ENCODE measurements around the gene SMAD5.

SMAD5 gene

GRCh38 chr5:136143763-136144162 lies 11.1 kb downstream of the SMAD5 start:
- Histone ChIP-seq H3K27me3 (ENCODE audit: insufficient read depth, low read length) (no peaks in the 10 kb centered on the region), H3K9me2 (ENCODE audit: low read depth, low read length) (no peaks in the 10 kb centered on the region), H3K79me2 (ENCODE audit: insufficient read depth, low read length) (peaks cover 100% of the 10 kb centered on the region), H3K36me3 (ENCODE audit: insufficient read depth, low read length) (peaks cover 7% of the 10 kb centered on the region; the same call in 1 of the 2 replicates), H2AFZ (ENCODE audit: low read length) (no peak overlapping the region), H4K20me1 (ENCODE audit: insufficient read depth, low read length) (0 out of 2 replicates have a peak, but pooled peaks cover 5% of the 10 kb centered on the region), H3K4me3 (ENCODE audit: low read depth, low read length, poor library complexity, severe bottlenecking) (no peak overlapping the region), H3K27ac (ENCODE audit: low read depth, low read length, poor library complexity, severe bottlenecking) (no peak overlapping the region), H3F3A (ENCODE audit: insufficient read depth, low read length) (no peaks in the 10 kb centered on the region), H3K9ac (ENCODE audit: low read length) (no peak overlapping the region), H3K9me3 (ENCODE audit: low read length) (no peaks in the 10 kb centered on the region), H3K4me1 (ENCODE audit: insufficient read depth, low read length, severe bottlenecking) (peaks cover 12% of the 10 kb centered on the region), H3K4me2 (ENCODE audit: low read length) (no peak overlapping the region)
- no peak for TF ChIP-seq CTCF (IDR thresholded peaks at IDR 0.05; ENCODE audit: low read length)
- TF ChIP-seq EZH2 (IDR thresholded peaks at IDR 0.05; ENCODE audit: borderline replicate concordance, low read length), result no peak

GRCh38 chr5:136145030-136145429 lies 12.4 kb downstream of the SMAD5 start:
- H3F3A ChIP-seq (ENCODE audit: insufficient read depth, low read length), result no peaks in the 10 kb centered on the region
- H3K4me2 ChIP-seq (ENCODE audit: low read length), result no peak overlapping the region
- H2AFZ ChIP-seq (ENCODE audit: low read length), result no peak overlapping the region
- peaks cover 7% of the 10 kb centered on the region; the same call in 1 of the 2 replicates for H3K36me3 ChIP-seq (ENCODE audit: insufficient read depth, low read length)
- H3K27me3 ChIP-seq (ENCODE audit: insufficient read depth, low read length), result no peaks in the 10 kb centered on the region
- 0 out of 2 replicates have a peak, but pooled peaks cover 5% of the 10 kb centered on the region for H4K20me1 ChIP-seq (ENCODE audit: insufficient read depth, low read length)
- no peaks in the 10 kb centered on the region for H3K9me3 ChIP-seq (ENCODE audit: low read length)
- H3K9me2 ChIP-seq (ENCODE audit: low read depth, low read length), result no peaks in the 10 kb centered on the region
- no peak overlapping the region for H3K4me3 ChIP-seq (ENCODE audit: low read depth, low read length, poor library complexity, severe bottlenecking)
- H3K27ac ChIP-seq (ENCODE audit: low read depth, low read length, poor library complexity, severe bottlenecking), result no peak overlapping the region
- peaks cover 12% of the 10 kb centered on the region for H3K4me1 ChIP-seq (ENCODE audit: insufficient read depth, low read length, severe bottlenecking)
- peaks cover 98% of the 10 kb centered on the region for H3K79me2 ChIP-seq (ENCODE audit: insufficient read depth, low read length)
- TF ChIP-seq EZH2 (IDR thresholded peaks at IDR 0.05; ENCODE audit: borderline replicate concordance, low read length) (no peak), CTCF (IDR thresholded peaks at IDR 0.05; ENCODE audit: low read length) (no peak)
- no peak overlapping the region for H3K9ac ChIP-seq (ENCODE audit: low read length)

- Histone ChIP-seq H3K9ac (ENCODE audit: low read length) (no peak overlapping the region), H3K79me2 (ENCODE audit: insufficient read depth, low read length) (peaks cover 98% of the 10 kb centered on the region), H3K9me3 (ENCODE audit: low read length) (no peaks in the 10 kb centered on the region), H3K27me3 (ENCODE audit: insufficient read depth, low read length) (no peaks in the 10 kb centered on the region), H3K4me3 (ENCODE audit: low read depth, low read length, poor library complexity, severe bottlenecking) (no peak overlapping the region), H3K9me2 (ENCODE audit: low read depth, low read length) (no peaks in the 10 kb centered on the region), H3K36me3 (ENCODE audit: insufficient read depth, low read length) (peaks cover 7% of the 10 kb centered on the region; the same call in 1 of the 2 replicates), H3K27ac (ENCODE audit: low read depth, low read length, poor library complexity, severe bottlenecking) (no peak overlapping the region), H2AFZ (ENCODE audit: low read length) (no peak overlapping the region), H3K4me1 (ENCODE audit: insufficient read depth, low read length, severe bottlenecking) (peaks cover 12% of the 10 kb centered on the region), H3K4me2 (ENCODE audit: low read length) (no peak overlapping the region), H4K20me1 (ENCODE audit: insufficient read depth, low read length) (0 out of 2 replicates have a peak, but pooled peaks cover 5% of the 10 kb centered on the region), H3F3A (ENCODE audit: insufficient read depth, low read length) (no peaks in the 10 kb centered on the region)
- no peak for TF ChIP-seq CTCF (IDR thresholded peaks at IDR 0.05; ENCODE audit: low read length)
- no peak for TF ChIP-seq EZH2 (IDR thresholded peaks at IDR 0.05; ENCODE audit: borderline replicate concordance, low read length)
These were observed 13.6 kb downstream of the SMAD5 start for GRCh38 chr5:136146201-136146600.
